ENCODE data around the gene ITGB3. TPM values are rescaled to one million over a fixed set of nuclear protein-coding genes. Genes with fewer than 3 reads are reported as not detected.

Gene ITGB3
- total and polyA plus RNA-seq, 9 of the 15 experiments (the other 6 are each of a cell fraction or from before 2014, with no cell fraction given), result 0.08 to 2.6 (median 0.62) TPM; not detected in 1

- peak within 1 kb of the TSS; percentile 71 to 94 for H3K9ac ChIP-seq (ENCODE audit: insufficient read depth in 1 of 2, low read depth in 2 of 2, low read length in 2 of 2)
- CTCF ChIA-PET (ENCODE audit: low intra/inter-chr PET ratio), result no interaction called here
- DNase-seq (ENCODE audit: extremely low read depth in 1 of 4, low spot score in 3 of 4) (peak; percentile 93 to 98 (median 94)), FAIRE-seq (peak; percentile 61), ATAC-seq (peak; percentile 100)
- POLR2A ChIA-PET, result interaction anchor here (0.6 to 1.6 kb wide), 6 partner anchors 13 to 390 kb away, joined by 3 to 4 read pairs (median 3); no protein-coding TSS in a partner anchor
- peaks cover 0 to 12% of the 10 kb centered on the region in 2 experiments; a peak in 2 of 5 replicates for H3K4me1 ChIP-seq (replicated peaks in 1 of 2; ENCODE audit: control insufficient read depth in 2 of 2, insufficient read depth in 2 of 2, low read length in 2 of 2)
- intact Hi-C loops (cut with micrococcal nuclease), result loop anchor here (1.0 kb wide), 1 partner anchor 135 kb away; no protein-coding TSS in a partner anchor
- H3K9me3 ChIP-seq (replicated peaks; ENCODE audit: control insufficient read depth, insufficient read depth, low read depth, low read length), result no peaks in the 10 kb centered on the region
- peak within 1 kb of the TSS; percentile 85 for H2AFZ ChIP-seq (ENCODE audit: low read depth, low read length)
- no TSS peak for BruUV-seq (replicated peaks)
- H3K79me2 ChIP-seq (ENCODE audit: control insufficient read depth, insufficient read depth, low read length), result no peaks in the 10 kb centered on the region
- in situ Hi-C loops (cut with MboI), result no loop called here
- peak within 1 kb of the TSS; percentile 68 for H3K27ac ChIP-seq (ENCODE audit: extremely low read depth, low read depth, low read length)
- peak within 1 kb of the TSS; percentile 45 for H3K4me3 ChIP-seq
- no peaks in the 10 kb centered on the region for H3K9me1 ChIP-seq (ENCODE audit: control insufficient read depth, insufficient read depth, low read length)
- H3K4me2 ChIP-seq (ENCODE audit: insufficient read depth, low read length), result peak within 1 kb of the TSS; percentile 82
- WGBS (ENCODE audit: insufficient coverage, low coverage, missing lambda C conversion rate), result under 1% methylated on average over 37 of the region's 72 CpGs
- no peaks in the 10 kb centered on the region for H3K36me3 ChIP-seq (ENCODE audit: control insufficient read depth, insufficient read depth, low read length)
- no peaks in the 10 kb centered on the region for H3K27me3 ChIP-seq (ENCODE audit: control insufficient read depth in 2 of 2, insufficient read depth in 2 of 2, low read length in 2 of 2)
- no peaks in the 10 kb centered on the region for H4K20me1 ChIP-seq (replicated peaks; ENCODE audit: control insufficient read depth, insufficient read depth, low read length)
- TF ChIP-seq ZBTB2 (IDR thresholded peaks at IDR 0.05) (0 out of 2 replicates have a peak, but pooled peaks have one; percentile 61), NFXL1 (CRISPR knock-in tag; IDR thresholded peaks at IDR 0.05) (no peak), E2F4 (CRISPR knock-in tag; IDR thresholded peaks at IDR 0.05; ENCODE audit: low read depth) (no peak), SAFB (IDR thresholded peaks at IDR 0.05; ENCODE audit: borderline replicate concordance, low read depth, low read length) (no peak), ATF3 (IDR thresholded peaks at IDR 0.05) (no peak), ATF3 (CRISPR knock-in tag; conservative IDR thresholded peaks at IDR 0.05) (0 out of 2 replicates have a peak, but pooled peaks have one; percentile 39), THAP12 (CRISPR knock-in tag; IDR thresholded peaks at IDR 0.05) (no peak; the same call in 1 of the 2 replicates), ZNF121 (CRISPR knock-in tag; conservative IDR thresholded peaks at IDR 0.05) (no peak), ZNF197 (CRISPR knock-in tag; IDR thresholded peaks at IDR 0.05; ENCODE audit: low read depth) (no peak), ZNF175 (CRISPR knock-in tag; IDR thresholded peaks at IDR 0.05; ENCODE audit: low read depth) (peak; percentile 51; the same call in 1 of the 2 replicates), GTF2A2 (tag; IDR thresholded peaks at IDR 0.05) (no peak), SFPQ (IDR thresholded peaks at IDR 0.05; ENCODE audit: low read depth, low read length) (no peak)
Measured at GRCh38 chr17:47323382-47324223, 70.0 kb downstream of the ITGB3 start, which contains the start of gene EFCAB13. EFCAB13 (plus strand) TSS chr17:47323955; CDS start chr17:47328354, 4,399 bp downstream.
